ENCODE results near the gene SELENON.

- TF ChIP-seq CTCF (IDR thresholded peaks at IDR 0.05) (no peak), POLR2A (IDR thresholded peaks at IDR 0.05) (no peak)
These were observed 3.4 kb downstream of the SELENON start for GRCh38 chr1:25803368-25803767.

All from adrenal gland (tissue), 5 donors.